Right cardiac atrium (tissue), 5 donors: ENCODE data around the gene CHGA. TPM values are rescaled to one million over a fixed set of nuclear protein-coding genes. Genes with fewer than 3 reads are reported as not detected.

Experiments
- ATAC-seq, 2 donors: fragments of 200-7000 bp; cut with Tn5 transposase; one replicate each; pipeline versions ENCODE4 v1.8.0 to v1.9.1; 2020; ENCODE audit warnings: moderate library complexity in 2 of 2, mild to moderate bottlenecking in 1 of 2
- DNase-seq, 3 donors: peaks; one replicate each; pipeline ENCODE4 v3.0.0-alpha.2; 2020
- H3K27ac ChIP-seq: one replicate; pipeline ENCODE4 v1.5.1; 2013; ENCODE audit warnings: mild to moderate bottlenecking, low read length, control low read depth, moderate library complexity
- H3K27me3 ChIP-seq: one replicate; pipeline ENCODE4 v1.6.1; 2013; ENCODE audit not compliant: control insufficient read depth, insufficient read depth
- H3K4me1 ChIP-seq: one replicate; pipeline ENCODE4 v1.6.1; 2013; ENCODE audit warnings: low read length; ENCODE audit not compliant: control insufficient read depth, insufficient read depth
- H3K4me3 ChIP-seq: one replicate; pipeline ENCODE4 v1.5.1; 2013; ENCODE audit warnings: low read length, control low read depth
- H3K9me3 ChIP-seq: one replicate; pipeline ENCODE4 v1.6.1; 2013; ENCODE audit warnings: low read length; ENCODE audit not compliant: control insufficient read depth
- WGBS: extraction: QIAGEN DNeasy Blood & Tissue Kit; methylation state at CpG from one replicate; pipeline ENCODE4 v1.1.7; 2013; 5-methylcytosine and 5-hydroxymethylcytosine counted together
- intact Hi-C, 4 donors: fragments of 100-400 bp; cut with DNase I; formaldehyde crosslinking; loops; one replicate each; pipeline versions ENCODE4 v1.11.0 to v1.14.0; 2022 to 2023
- long read RNA-seq, 4 donors: library from polyadenylated mRNA; unstranded; transcript quantifications; one replicate each; pipeline ENCODE4 v2.0.0, GENCODE V29; 2020 to 2021
- polyA plus RNA-seq: library from polyadenylated mRNA; stranded (reverse); fragments of 200-250 nt; gene quantifications from one replicate; pipeline ENCODE4 v1.2.3, GENCODE V29; 2013
- total RNA-seq, 4 donors: library from RNA; stranded (reverse); fragmentation: NEBNext Ultra II Directional; extraction: Animal tissue kit (Norgen Biotek cat#: 25700); gene quantifications; one replicate each; pipeline ENCODE4 v1.2.1, GENCODE V29; 2021
- donor health status: healthy with polysubstance abuse.
- donor health status: DM: no; HTN: yes; CAD: no.
- donor health status: DM: no; HTN: no; CAD: no.
- donor health status: DM: no; HTN: yes; CAD: no; lungs with severe emphysema.
- donor health status: DM: yes; HTN: yes; CAD: no.

Gene CHGA, protein sequence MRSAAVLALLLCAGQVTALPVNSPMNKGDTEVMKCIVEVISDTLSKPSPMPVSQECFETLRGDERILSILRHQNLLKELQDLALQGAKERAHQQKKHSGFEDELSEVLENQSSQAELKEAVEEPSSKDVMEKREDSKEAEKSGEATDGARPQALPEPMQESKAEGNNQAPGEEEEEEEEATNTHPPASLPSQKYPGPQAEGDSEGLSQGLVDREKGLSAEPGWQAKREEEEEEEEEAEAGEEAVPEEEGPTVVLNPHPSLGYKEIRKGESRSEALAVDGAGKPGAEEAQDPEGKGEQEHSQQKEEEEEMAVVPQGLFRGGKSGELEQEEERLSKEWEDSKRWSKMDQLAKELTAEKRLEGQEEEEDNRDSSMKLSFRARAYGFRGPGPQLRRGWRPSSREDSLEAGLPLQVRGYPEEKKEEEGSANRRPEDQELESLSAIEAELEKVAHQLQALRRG
- total RNA-seq (not detected), polyA plus RNA-seq (0.16 TPM)
- long read RNA-seq, donor 1: 0 reads
- long read RNA-seq, donor 2: 0 reads
- long read RNA-seq, donor 3, partial matches to known transcripts: 0 of 1 reads
- long read RNA-seq, donor 3, other reads (novel, unspliced or antisense): 0 of 1 reads
- long read RNA-seq, donor 4: 0 reads

GRCh38 chr14:92922883-92923743 lies at the start of gene CHGA:
Gene CHGA, plus strand, starts transcription at chr14:92923150. Its CDS starts 210 bp downstream, at chr14:92923360.
- intact Hi-C loops: no loop called here
- no peak within 1 kb of the TSS for H3K27ac ChIP-seq
- H3K4me3 ChIP-seq: no peak within 1 kb of the TSS
- no peaks in the 10 kb centered on the region for H3K4me1 ChIP-seq
- H3K27me3 ChIP-seq: no peaks in the 10 kb centered on the region
- peak; percentile 78 to 79 for ATAC-seq
- DNase-seq: peak; percentile 42 to 85 (median 83)
- no peaks in the 10 kb centered on the region for H3K9me3 ChIP-seq
- WGBS: 5% methylated on average over 86 of the region's 86 CpGs

DNA sequence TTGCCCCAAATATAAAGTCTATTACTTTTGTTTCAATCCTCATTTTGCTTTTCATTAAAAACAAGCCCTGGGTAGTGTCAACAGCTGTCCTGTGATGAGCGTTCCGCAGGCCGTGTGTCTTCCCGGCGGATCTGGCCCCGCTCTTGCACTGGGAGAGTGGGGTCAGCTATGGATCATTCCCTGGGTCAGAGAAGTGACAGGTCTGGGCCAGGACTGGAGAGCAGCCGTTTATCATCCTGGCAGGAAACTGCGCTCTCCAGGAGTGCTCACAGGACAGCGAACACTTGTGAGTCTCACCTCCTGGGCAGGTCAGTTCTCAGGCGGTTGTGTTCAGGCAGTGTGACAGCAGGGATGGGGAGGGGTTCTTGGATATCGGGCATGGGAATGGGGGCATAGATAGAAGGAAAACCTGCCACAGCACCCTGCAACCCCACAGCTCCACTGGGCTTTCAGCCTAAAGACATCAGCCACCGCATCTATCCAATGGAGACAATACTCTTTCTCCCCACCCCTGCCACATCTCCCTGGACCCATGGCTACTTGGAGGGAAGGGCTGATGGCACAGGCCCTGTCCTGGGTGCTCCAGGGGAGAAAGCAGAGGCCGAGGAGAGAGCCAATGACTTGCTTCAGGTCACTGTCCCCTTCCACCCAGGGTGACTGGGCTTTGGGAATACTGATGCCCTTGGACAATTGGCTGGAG lies 47.8 kb upstream of the CHGA start:
- no peak for ATAC-seq
- Histone ChIP-seq H3K4me3 (no peak overlapping the region), H3K4me1 (peaks cover 6% of the 10 kb centered on the region), H3K9me3 (no peaks in the 10 kb centered on the region), H3K27me3 (no peaks in the 10 kb centered on the region), H3K27ac (no peak overlapping the region)
- DNase-seq: peak in 1 of 3 donors; percentile 10
- 37% methylated on average over 13 of the region's 13 CpGs for WGBS
- intact Hi-C loops: loop anchor here in 1 of 4 donors (10.0 kb wide), 1 partner anchor 280 kb away; no protein-coding TSS in a partner anchor

DNA sequence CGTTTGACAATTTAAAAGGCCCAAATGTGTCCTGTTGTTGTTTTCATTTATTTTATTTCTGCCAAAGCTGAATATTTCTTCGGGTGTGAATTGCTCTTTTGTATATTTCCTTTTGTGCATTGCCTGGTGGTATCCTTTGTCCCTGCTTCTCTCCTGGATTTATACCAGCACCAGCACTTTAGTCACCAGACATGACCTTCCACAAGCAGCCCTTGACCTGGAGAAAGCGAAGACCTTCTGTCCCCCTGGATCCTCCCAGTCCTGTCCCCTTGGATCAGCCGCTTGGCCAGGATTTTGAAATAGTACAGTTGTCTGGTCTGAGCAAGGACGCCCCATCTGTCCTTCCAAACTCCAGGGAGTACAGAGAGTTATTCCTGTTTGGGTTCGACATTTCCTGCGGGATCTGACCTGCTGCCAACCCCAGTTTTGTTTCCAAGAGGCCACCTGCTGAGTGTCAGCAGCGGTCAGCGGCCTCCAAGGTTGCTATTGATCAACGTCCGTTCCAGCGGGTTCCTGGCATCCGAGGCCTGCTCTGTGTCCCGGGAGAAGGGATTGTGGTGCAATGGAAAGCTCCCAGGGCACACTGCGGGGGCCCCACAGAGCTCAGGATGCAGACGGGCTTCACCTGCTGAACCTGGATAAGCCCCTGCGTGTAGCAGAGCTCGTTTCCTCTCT lies 45.1 kb upstream of the CHGA start:
- no peaks in the 10 kb centered on the region for H3K9me3 ChIP-seq
- ATAC-seq: peak; percentile 52 to 57
- no peaks in the 10 kb centered on the region for H3K27me3 ChIP-seq
- peaks cover 6% of the 10 kb centered on the region for H3K4me1 ChIP-seq
- no peak overlapping the region for H3K4me3 ChIP-seq
- DNase-seq: peak in 1 of 3 donors; percentile 60
- 28% methylated on average over 18 of the region's 18 CpGs for WGBS
- intact Hi-C loops: loop anchor here in 1 of 4 donors (10.0 kb wide), 1 partner anchor 277 kb away; no protein-coding TSS in a partner anchor
- no peak overlapping the region for H3K27ac ChIP-seq

DNA sequence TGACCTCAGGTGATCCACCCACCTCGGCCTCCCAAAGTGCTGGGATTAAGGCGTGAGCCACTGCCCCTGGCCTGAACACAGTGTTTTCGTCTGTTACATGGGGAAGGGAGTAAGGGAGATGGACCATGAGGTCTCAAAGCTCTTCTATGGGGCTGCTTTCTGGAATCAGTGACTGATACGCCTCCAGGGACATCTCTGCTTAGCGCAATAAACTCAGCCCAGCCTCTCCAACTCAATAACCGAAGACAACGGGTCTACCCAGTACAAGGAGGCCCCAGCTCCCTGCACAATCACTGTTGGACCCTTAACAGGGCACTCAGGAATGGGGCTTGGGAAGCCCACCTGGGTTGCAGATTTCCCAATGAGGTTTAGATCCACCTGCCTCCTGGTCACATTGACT lies 42.6 kb upstream of the CHGA start:
- intact Hi-C loops: loop anchor here in 2 of 4 donors (5.0 to 10.0 kb wide), 2 partner anchors 262 to 264 kb away; no protein-coding TSS in a partner anchor

DNA sequence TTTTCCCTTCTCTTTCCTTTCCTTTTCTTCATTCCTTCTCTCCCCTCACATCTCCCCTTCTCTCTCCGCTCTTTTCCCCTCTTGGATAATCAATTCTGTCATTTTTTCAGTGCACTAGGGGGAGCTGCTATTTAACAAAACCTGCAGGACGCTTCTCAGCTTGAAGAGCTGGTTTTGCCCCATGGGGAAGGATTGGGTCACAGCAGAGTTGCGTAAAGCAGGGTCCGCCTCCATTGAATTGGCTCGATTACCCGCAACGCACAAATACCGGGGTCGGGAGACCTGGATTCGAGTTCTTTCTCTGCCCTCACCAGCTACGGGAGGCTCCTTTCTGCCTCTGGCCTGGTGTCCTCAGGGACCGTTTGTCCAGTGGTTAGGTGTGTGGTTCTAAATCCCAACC lies 42.1 kb upstream of the CHGA start:
- intact Hi-C loops: loop anchor here in 2 of 4 donors (5.0 to 10.0 kb wide), 2 partner anchors 261 to 264 kb away; no protein-coding TSS in a partner anchor
- Histone ChIP-seq H3K9me3 (no peaks in the 10 kb centered on the region), H3K27me3 (no peaks in the 10 kb centered on the region), H3K4me3 (no peak overlapping the region), H3K27ac (no peak overlapping the region), H3K4me1 (peaks cover 6% of the 10 kb centered on the region)
- peak; percentile 37 to 60 for ATAC-seq
- 32% methylated on average over 12 of the region's 12 CpGs for WGBS
- peak in 1 of 3 donors; percentile 45 for DNase-seq

More for the DNA sequence above, 42.6 kb upstream of the CHGA start:
- H3K4me3 ChIP-seq: no peak overlapping the region
- H3K27ac ChIP-seq: no peak overlapping the region
- H3K4me1 ChIP-seq: peaks cover 6% of the 10 kb centered on the region
- WGBS: 82% methylated on average over 7 of the region's 7 CpGs
- DNase-seq (no peak), ATAC-seq (peak in 1 of 2 donors; percentile 15)
- no peaks in the 10 kb centered on the region for H3K9me3 ChIP-seq
- H3K27me3 ChIP-seq: no peaks in the 10 kb centered on the region

DNA sequence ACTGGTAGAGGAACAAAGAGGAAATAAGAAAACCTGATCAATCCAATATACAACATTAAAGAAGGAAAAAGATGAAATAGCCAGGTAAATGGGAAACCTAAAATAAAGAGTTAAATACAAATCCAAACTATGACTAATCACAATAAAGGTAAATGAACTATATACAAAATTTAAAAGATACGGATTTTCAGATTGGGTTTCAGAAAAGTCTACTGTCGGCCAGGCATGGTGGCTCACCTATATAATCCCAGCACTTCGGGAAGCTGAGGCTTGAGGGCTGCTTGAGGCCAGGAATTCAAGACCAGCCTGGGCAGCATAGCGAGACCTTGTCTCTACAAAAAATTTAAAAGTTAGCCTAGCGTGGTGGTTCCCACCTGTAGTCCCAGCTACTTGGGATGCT lies 39.9 kb upstream of the CHGA start:
- Histone ChIP-seq H3K9me3 (no peaks in the 10 kb centered on the region), H3K4me3 (no peak overlapping the region), H3K27me3 (no peaks in the 10 kb centered on the region), H3K27ac (no peak overlapping the region), H3K4me1 (peaks cover 3% of the 10 kb centered on the region)
- no peak for ATAC-seq
- intact Hi-C loops: loop anchor here in 2 of 4 donors (5.0 to 10.0 kb wide), 2 partner anchors 259 to 262 kb away; no protein-coding TSS in a partner anchor
- no peak for DNase-seq
- WGBS: 94% methylated on average over 5 of the region's 5 CpGs

GRCh38 chr14:92884410-92884809 lies 38.5 kb upstream of the CHGA start:
- Histone ChIP-seq H3K27ac (no peak overlapping the region), H3K27me3 (no peaks in the 10 kb centered on the region), H3K9me3 (no peaks in the 10 kb centered on the region), H3K4me3 (no peak overlapping the region), H3K4me1 (no peaks in the 10 kb centered on the region)
- no peak for ATAC-seq
- no peak for DNase-seq
- WGBS: 29% methylated on average over 3 of the region's 3 CpGs
- intact Hi-C loops: loop anchor here in 2 of 4 donors (5.0 to 10.0 kb wide), 2 partner anchors 258 to 260 kb away; no protein-coding TSS in a partner anchor

DNA sequence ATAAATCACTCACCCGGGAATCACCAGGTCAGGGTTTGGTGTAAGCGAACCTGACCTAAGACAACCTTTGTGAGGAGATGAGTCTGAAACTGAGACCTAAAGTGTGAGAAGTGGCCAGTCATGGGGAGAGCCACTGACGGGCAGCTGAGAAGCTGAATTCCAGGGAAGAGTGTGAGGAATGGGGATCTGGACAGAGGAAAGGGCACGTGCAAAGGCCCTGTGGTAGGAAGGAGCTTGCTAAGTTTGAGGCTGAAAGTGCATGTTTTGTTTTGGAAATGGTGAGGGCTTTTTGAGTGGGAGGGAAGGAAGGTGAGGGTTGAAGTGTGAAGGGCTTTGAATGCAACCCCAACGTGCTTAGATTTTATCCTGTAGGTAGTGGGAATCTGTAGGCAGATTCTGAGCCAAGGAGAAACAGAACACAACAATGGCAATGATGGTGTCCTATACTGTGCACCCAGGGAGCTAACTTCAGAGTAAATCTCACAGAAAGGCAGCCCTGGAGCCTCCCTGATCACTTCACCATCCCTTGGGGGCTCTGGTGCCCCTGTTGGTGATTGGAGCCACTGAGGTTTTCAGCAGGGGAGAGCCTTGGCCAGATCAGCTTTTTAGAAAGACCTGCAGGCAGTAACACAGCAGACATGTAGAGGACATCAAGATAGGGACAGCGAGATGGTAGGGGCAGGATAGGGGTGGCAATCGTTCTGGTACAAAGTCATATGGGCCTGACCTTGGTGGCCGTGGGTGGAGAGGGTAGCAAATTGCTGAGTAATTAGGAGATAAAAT lies 37.5 kb upstream of the CHGA start:
- Histone ChIP-seq H3K27me3 (no peaks in the 10 kb centered on the region), H3K4me1 (no peaks in the 10 kb centered on the region), H3K27ac (no peak overlapping the region), H3K4me3 (no peak overlapping the region), H3K9me3 (no peaks in the 10 kb centered on the region)
- intact Hi-C loops: loop anchor here in 1 of 4 donors (10.0 kb wide), 1 partner anchor 259 kb away; no protein-coding TSS in a partner anchor
- 67% methylated on average over 8 of the region's 8 CpGs for WGBS
- ATAC-seq (no peak), DNase-seq (no peak)

- ATAC-seq (no peak), DNase-seq (no peak)
- H3K4me3 ChIP-seq: no peak overlapping the region
- no peaks in the 10 kb centered on the region for H3K27me3 ChIP-seq
- H3K4me1 ChIP-seq: no peaks in the 10 kb centered on the region
- H3K9me3 ChIP-seq: no peaks in the 10 kb centered on the region
- WGBS: 64% methylated on average over 11 of the region's 11 CpGs
- intact Hi-C loops: loop anchor here in 1 of 4 donors (10.0 kb wide), 1 partner anchor 258 kb away; no protein-coding TSS in a partner anchor
- H3K27ac ChIP-seq: no peak overlapping the region
Measured at GRCh38 chr14:92886337-92886736, 36.6 kb upstream of the CHGA start.
